GM21737 (cell line): Measurements from ENCODE around the gene LGI2.
"Not testable (repeated sequence)": the region's sequence is repeated elsewhere in the genome, so short reads cannot be mapped to it uniquely, and the experiment has no call there.

Source experiments
- ATAC-seq: cut with Tn5 transposase; IDR thresholded peaks from one replicate; pipeline ENCODE4 v1.9.1; 2021; ENCODE audit warnings: mild to moderate bottlenecking, moderate library complexity; ENCODE audit not compliant: unreplicated experiment

The LGI2 gene

GRCh38 chr4:25030277-25031076 is at the start of gene LGI2:
TSS of gene LGI2 (minus strand) at chr4:25030946. CDS start at chr4:25030693, 253 bp downstream.
- no peak for ATAC-seq

- ATAC-seq = no peak
These were observed 47.8 kb upstream of the LGI2 start for GRCh38 chr4:25078523-25078922.

- no peak for ATAC-seq
These were observed 46.1 kb upstream of the LGI2 start for GRCh38 chr4:25076625-25077398.

GRCh38 chr4:25075851-25076250 is 45.1 kb upstream of the LGI2 start:
- no peak for ATAC-seq

GRCh38 chr4:25075129-25075528 is 44.4 kb upstream of the LGI2 start:
- no peak for ATAC-seq

- no peak for ATAC-seq
These were observed 39.8 kb upstream of the LGI2 start for GRCh38 chr4:25070545-25070944.

- no peak for ATAC-seq
These were observed 38.3 kb upstream of the LGI2 start for GRCh38 chr4:25069014-25069413.

GRCh38 chr4:25068386-25068785 is 37.6 kb upstream of the LGI2 start:
- no peak for ATAC-seq

- no peak for ATAC-seq
These were observed 35.3 kb upstream of the LGI2 start for GRCh38 chr4:25065932-25066590.

GRCh38 chr4:25065431-25065858 is 34.7 kb upstream of the LGI2 start:
- ATAC-seq = no peak

GRCh38 chr4:25064447-25064846 is 33.7 kb upstream of the LGI2 start:
- ATAC-seq = not testable (repeated sequence)

- ATAC-seq = no peak
These were observed 32.4 kb upstream of the LGI2 start for GRCh38 chr4:25063116-25063515.

GRCh38 chr4:25062098-25062497 is 31.4 kb upstream of the LGI2 start:
- no peak for ATAC-seq

- ATAC-seq = no peak
These were observed 30.9 kb upstream of the LGI2 start for GRCh38 chr4:25061602-25062001.

- ATAC-seq = no peak
These were observed 30.2 kb upstream of the LGI2 start for GRCh38 chr4:25060963-25061340.

- no peak for ATAC-seq
These were observed 29.7 kb upstream of the LGI2 start for GRCh38 chr4:25060241-25060962.

GRCh38 chr4:25059791-25060190 is 29.0 kb upstream of the LGI2 start:
- ATAC-seq = no peak

- ATAC-seq = no peak
These were observed 28.1 kb upstream of the LGI2 start for GRCh38 chr4:25058796-25059195.

- no peak for ATAC-seq
These were observed 26.6 kb upstream of the LGI2 start for GRCh38 chr4:25057299-25057698.

- ATAC-seq = not testable (repeated sequence)
These were observed 21.3 kb upstream of the LGI2 start for GRCh38 chr4:25052037-25052436.

GRCh38 chr4:25051534-25051933 is 20.8 kb upstream of the LGI2 start:
- no peak for ATAC-seq
